Measurements from ENCODE around the gene CAMK1D. TPM values are rescaled to one million over a fixed set of nuclear protein-coding genes. Genes with fewer than 3 reads are reported as not detected.

Gene CAMK1D
- total and polyA plus RNA-seq, 10 of the 15 experiments (the other 5 are each of a cell fraction or from before 2014, with no cell fraction given), result 2.1 to 35.5 (median 14.7) TPM

- TF ChIP-seq ZBTB4 (CRISPR knock-in tag; IDR thresholded peaks at IDR 0.05) (no peak), HSF1 (IDR thresholded peaks at IDR 0.05; ENCODE audit: low read depth, low read length) (no peak), MYC (IDR thresholded peaks at IDR 0.05; ENCODE audit: insufficient read depth, insufficient read length, insufficient replicate concordance, low read length, severe bottlenecking) (no peak), CREB1 (IDR thresholded peaks at IDR 0.05; ENCODE audit: low read depth) (no peak), WRNIP1 (IDR thresholded peaks at IDR 0.05; ENCODE audit: borderline replicate concordance, low read depth, low read length) (no peak)
These were observed 48.6 kb downstream of the CAMK1D start (continued) for GRCh38 chr10:12397941-12398340.

GRCh38 chr10:12400266-12400931 lies 51.1 kb downstream of the CAMK1D start:
- Histone ChIP-seq H4K20me1 (ENCODE audit: control insufficient read depth, insufficient read depth) (no peaks in the 10 kb centered on the region), H3K27ac (ENCODE audit: control insufficient read depth, insufficient read depth) (no peak overlapping the region), H3K36me3 (ENCODE audit: control insufficient read depth in 2 of 2, insufficient read depth in 2 of 2, low read length in 1 of 2) (no peaks in the 10 kb centered on the region; a peak in 1 of 4 replicates), H3K4me1 (ENCODE audit: control insufficient read depth, insufficient read depth, low read length) (no peaks in the 10 kb centered on the region), H3K79me2 (ENCODE audit: control insufficient read depth, insufficient read depth, low read length) (no peaks in the 10 kb centered on the region; the same call in 1 of the 2 replicates), H3K4me3 (no peak overlapping the region), H3K4me2 (ENCODE audit: control insufficient read depth, insufficient read depth) (no peak overlapping the region), H3K9me3 (replicated peaks; ENCODE audit: control insufficient read depth, insufficient read depth, low read length) (no peaks in the 10 kb centered on the region), H3K9ac (ENCODE audit: control insufficient read depth, insufficient read depth, low read length) (no peak overlapping the region), H2AFZ (ENCODE audit: control insufficient read depth, low read depth, low read length) (no peak overlapping the region), H3K27me3 (replicated peaks in 1 of 2; ENCODE audit: control insufficient read depth in 2 of 2, insufficient read depth in 2 of 2, low read length in 1 of 2) (no peaks in the 10 kb centered on the region)
- ChIA-PET CTCF (interaction anchor here (0.8 to 1.0 kb wide), 2 partner anchors 9 to 26 kb away, joined by 3 to 4 read pairs; no protein-coding TSS in a partner anchor), SMC1A (ENCODE audit: uncharacterized antibody, unreplicated experiment) (interaction anchor here (0.7 to 2.2 kb wide), 4 partner anchors 10 to 34 kb away, joined by 3 to 6 read pairs (median 3); no protein-coding TSS in a partner anchor), RAD21 (ENCODE audit: unreplicated experiment) (no interaction called here), POLR2A (interaction anchor here (1.3 kb wide), 1 partner anchor 9 kb away, joined by 3 read pairs; no protein-coding TSS in a partner anchor)
- DNase-seq (ENCODE audit: low read depth, low spot score) (no peak), FAIRE-seq (no peak), ATAC-seq (no peak)
- in situ Hi-C loops (cut with MboI) (no loop called here), intact Hi-C loops (cut with micrococcal nuclease; ENCODE audit: unreplicated experiment) (no loop called here)
- WGBS (ENCODE audit: insufficient coverage, insufficient replicate concordance, low lambda C conversion rate, missing lambda C conversion rate), result 84% methylated on average over 11 of the region's 11 CpGs
- BruUV-seq (replicated peaks), result TSS peak; percentile 24
- TF ChIP-seq NR2C2 (IDR thresholded peaks at IDR 0.05; ENCODE audit: borderline replicate concordance, control insufficient read depth, insufficient read length, low read depth), result no peak
- no peak for TF ChIP-seq STAT1 (conservative IDR thresholded peaks at IDR 0.05)
- no peak for TF ChIP-seq PBX3 (IDR thresholded peaks at IDR 0.05; ENCODE audit: insufficient replicate concordance, low read depth, low read length)
- TF ChIP-seq RAD51 (IDR thresholded peaks at IDR 0.05), result no peak
- TF ChIP-seq ZNF24 (IDR thresholded peaks at IDR 0.05), result no peak
- no peak for TF ChIP-seq CHD1 (IDR thresholded peaks at IDR 0.05; ENCODE audit: low read depth, low read length)
- no peak for TF ChIP-seq EZH2 (IDR thresholded peaks at IDR 0.05; ENCODE audit: borderline replicate concordance, control insufficient read depth, low read depth, low read length)
- TF ChIP-seq IKZF2 (IDR thresholded peaks at IDR 0.05), result no peak

Data from GM12878 (cell line).